ENCODE data around the gene FOXF1.
A peak's percentile ranks its signal among the peaks of the same experiment; 100 is the strongest.

FOXF1 gene

GRCh38 chr16:86533076-86533475 is 22.7 kb downstream of the FOXF1 start:
- no peak for DNase-seq (ENCODE audit: low read depth in 2 of 3, low spot score in 2 of 3)

GRCh38 chr16:86533767-86534351 is 23.5 kb downstream of the FOXF1 start:
- no peak for DNase-seq (ENCODE audit: low read depth in 2 of 3, low spot score in 2 of 3)

GRCh38 chr16:86534779-86535615 is 24.7 kb downstream of the FOXF1 start:
- DNase-seq (ENCODE audit: low read depth in 2 of 3, low spot score in 2 of 3), result no peak

- no peak for DNase-seq (ENCODE audit: low read depth in 2 of 3, low spot score in 2 of 3)
Observed at GRCh38 chr16:86536621-86537020, 26.3 kb downstream of the FOXF1 start.

- no peak for DNase-seq (ENCODE audit: low read depth in 2 of 3, low spot score in 2 of 3)
Observed at GRCh38 chr16:86537486-86537885, 27.2 kb downstream of the FOXF1 start.

GRCh38 chr16:86538196-86538780 is 28.0 kb downstream of the FOXF1 start:
- no peak for DNase-seq (ENCODE audit: low read depth in 2 of 3, low spot score in 2 of 3)

- DNase-seq (ENCODE audit: low read depth in 2 of 3, low spot score in 2 of 3), result no peak
Observed at GRCh38 chr16:86540894-86541293, 30.6 kb downstream of the FOXF1 start.

GRCh38 chr16:86541560-86541959 is 31.2 kb downstream of the FOXF1 start:
- DNase-seq (ENCODE audit: low read depth in 2 of 3, low spot score in 2 of 3), result no peak

- DNase-seq (ENCODE audit: low read depth in 2 of 3, low spot score in 2 of 3), result no peak
Observed at GRCh38 chr16:86542756-86543750, 32.7 kb downstream of the FOXF1 start.

GRCh38 chr16:86545481-86545880 is 35.2 kb downstream of the FOXF1 start:
- DNase-seq (ENCODE audit: low read depth in 2 of 3, low spot score in 2 of 3), result no peak

- DNase-seq (ENCODE audit: low read depth in 2 of 3, low spot score in 2 of 3), result no peak
Observed at GRCh38 chr16:86545954-86546637, 35.8 kb downstream of the FOXF1 start.

- DNase-seq (ENCODE audit: low read depth in 2 of 3, low spot score in 2 of 3), result no peak
Observed at GRCh38 chr16:86546638-86547013, 36.3 kb downstream of the FOXF1 start.

- no peak for DNase-seq (ENCODE audit: low read depth in 2 of 3, low spot score in 2 of 3)
Observed at GRCh38 chr16:86547286-86547685, 37.0 kb downstream of the FOXF1 start.

GRCh38 chr16:86549076-86549892 is 39.0 kb downstream of the FOXF1 start:
- no peak for DNase-seq (ENCODE audit: low read depth in 2 of 3, low spot score in 2 of 3)

GRCh38 chr16:86549893-86550190 is 39.5 kb downstream of the FOXF1 start:
- no peak for DNase-seq (ENCODE audit: low read depth in 2 of 3, low spot score in 2 of 3)

GRCh38 chr16:86550281-86550680 is 40.0 kb downstream of the FOXF1 start:
- no peak for DNase-seq (ENCODE audit: low read depth in 2 of 3, low spot score in 2 of 3)

GRCh38 chr16:86553356-86553755 is 43.0 kb downstream of the FOXF1 start:
- DNase-seq (ENCODE audit: low read depth in 2 of 3, low spot score in 2 of 3), result no peak

GRCh38 chr16:86554599-86554916 is 44.2 kb downstream of the FOXF1 start:
- no peak for DNase-seq (ENCODE audit: low read depth in 2 of 3, low spot score in 2 of 3)

GRCh38 chr16:86554917-86555703 is 44.8 kb downstream of the FOXF1 start, which contains the start of gene MTHFSD:
TSS of gene MTHFSD (minus strand) at chr16:86555235. CDS start at chr16:86555184, 51 bp downstream.
- peak; percentile 94 to 97 (median 95) for DNase-seq (ENCODE audit: low read depth in 2 of 3, low spot score in 2 of 3)

All from activated CD8-positive, alpha-beta memory T cell treated with anti-CD3 and anti-CD28 coated beads for 48 hours (primary cell).